Panc1 (cell line): Measurements from ENCODE around the gene DDB1. TPM values are rescaled to one million over a fixed set of nuclear protein-coding genes. Genes with fewer than 3 reads are reported as not detected.

Experiments
- ATAC-seq: fragments of 200-7000 bp; cut with Tn5 transposase; 2 replicates; pipeline ENCODE4 v1.9.1; 2020; ENCODE audit warnings: mild to moderate bottlenecking, moderate library complexity
- BruUV-seq: library from RNA; stranded (reverse); fragments of 400-500 nt; replicated peaks from 2 replicates; lab custom pipeline; 2021; lab: Mats Ljungman, UMichigan
- CTCF ChIA-PET: fragments of 300-600 bp; sonication (Branson Sonifier 250); formaldehyde crosslinking; loops from one replicate; lab custom pipeline; 2022; ENCODE audit warnings: antibody characterized with exemption; lab: Charles Lee
- POLR2A ChIA-PET: fragments of 300-600 bp; sonication (Branson Sonifier 250); formaldehyde crosslinking; loops from one replicate; lab custom pipeline; 2022; ENCODE audit warnings: antibody characterized with exemption; lab: Charles Lee
- DNase-seq: peaks from one replicate; pipeline ENCODE4 v3.0.0-alpha.2; 2010; ENCODE audit warnings: low read depth, low spot score
- H3K27ac ChIP-seq: 2 replicates; pipeline ENCODE4 v1.5.1; 2011; ENCODE audit warnings: mild to moderate bottlenecking, low read length, inconsistent platforms
- H3K27me3 ChIP-seq: fragments of 200-500 bp; sonication (Bioruptor generic); 2 replicates; pipeline ENCODE4 v1.6.0; 2014; ENCODE audit warnings: low read length, inconsistent platforms; ENCODE audit not compliant: control insufficient read depth, insufficient read depth
- H3K36me3 ChIP-seq: fragments of 200-500 bp; sonication (Bioruptor generic); 2 replicates; pipeline ENCODE4 v1.5.1; 2014; ENCODE audit warnings: inconsistent platforms, mild to moderate bottlenecking, low read length, moderate library complexity; ENCODE audit not compliant: control insufficient read depth, insufficient read depth
- H3K4me1 ChIP-seq: 2 replicates; pipeline ENCODE4 v1.5.1; 2011; ENCODE audit warnings: inconsistent platforms, mild to moderate bottlenecking, low read length, moderate library complexity; ENCODE audit not compliant: control insufficient read depth, insufficient read depth
- H3K4me3 ChIP-seq, 2 experiments: 2 replicates each; pipeline ENCODE4 v1.5.1; 2011 to 2012; ENCODE audit warnings: low read depth in 2 of 2, low read length in 2 of 2, mild to moderate bottlenecking in 2 of 2, inconsistent platforms in 1 of 2, moderate library complexity in 1 of 2
- H3K9me3 ChIP-seq: fragments of 200-500 bp; sonication (Bioruptor generic); 2 replicates; pipeline ENCODE4 v1.5.1; 2014; ENCODE audit warnings: low read depth, mild to moderate bottlenecking, inconsistent platforms, low read length, moderate library complexity; ENCODE audit not compliant: control insufficient read depth, insufficient read depth
- CTCF ChIP-seq: fragments of 450-650 bp; IDR thresholded peaks from 2 replicates; pipeline ENCODE4 v1.5.1; 2017; ENCODE audit warnings: mild to moderate bottlenecking
- POLR2AphosphoS5 ChIP-seq: IDR thresholded peaks from 2 replicates; pipeline ENCODE4 v1.6.1; 2012; ENCODE audit warnings: mild to moderate bottlenecking, low read depth, low read length, moderate library complexity
- REST ChIP-seq, 2 experiments: IDR thresholded peaks; 2 replicates each; pipeline ENCODE4 v1.6.1; 2011 to 2012; ENCODE audit warnings: low read depth in 2 of 2, control low read depth in 1 of 2, low read length in 1 of 2, mild to moderate bottlenecking in 1 of 2, moderate library complexity in 1 of 2; ENCODE audit not compliant: insufficient read depth in 1 of 2
- SIN3A ChIP-seq: IDR thresholded peaks from 2 replicates; pipeline ENCODE4 v1.6.1; 2012; ENCODE audit warnings: low read depth, mild to moderate bottlenecking, low read length, moderate library complexity, borderline replicate concordance; ENCODE audit not compliant: insufficient read depth
- TCF7L2 ChIP-seq: IDR thresholded peaks from 2 replicates; pipeline ENCODE4 v1.6.1; 2011; ENCODE audit warnings: mild to moderate bottlenecking, low read depth, low read length, inconsistent platforms
- in situ Hi-C: cut with HindIII; loops from 2 replicates; pipeline ENCODE4 v1.10.0; 2016; ENCODE audit warnings: low sequenced_read_pairs, low pct_unique_long_range_greater_than_20kb
- intact Hi-C: fragments of 100-400 bp; cut with micrococcal nuclease; formaldehyde crosslinking; loops from one replicate; pipeline ENCODE4 v1.10.0; 2022; ENCODE audit not compliant: unreplicated experiment
- total RNA-seq: library from RNA; stranded (reverse); gene quantifications from one replicate; pipeline ENCODE4 v1.2.1, GENCODE V29; 2021; ENCODE audit not compliant: unreplicated experiment

DDB1 gene
- total RNA-seq, 1 experiment from 2014 or later, result 217 TPM

GRCh38 chr11:61375761-61376108 lies 42.8 kb upstream of the DDB1 start:
- H3K4me1 ChIP-seq, result no peaks in the 10 kb centered on the region
- BruUV-seq, result TSS peak; percentile 8
- intact Hi-C loops, result no loop called here
- H3K4me3 ChIP-seq, result no peak overlapping the region
- TF ChIP-seq REST (IDR thresholded peaks at IDR 0.05; ENCODE audit: insufficient read depth in 1 of 2, low read depth in 2 of 2, low read length in 1 of 2) (peak; percentile 20 to 48; a peak in 3 of 4 replicates), POLR2AphosphoS5 (no peak), TCF7L2 (no peak)
- in situ Hi-C loops, result no loop called here
- ChIA-PET CTCF (no interaction called here), POLR2A (no interaction called here)
- ATAC-seq (no peak), DNase-seq (no peak)
- H3K27me3 ChIP-seq, result no peaks in the 10 kb centered on the region
- H3K9me3 ChIP-seq, result peaks cover 7% of the 10 kb centered on the region; the same call in 1 of the 2 replicates
- H3K36me3 ChIP-seq, result no peaks in the 10 kb centered on the region; the same call in 1 of the 2 replicates
- no peak overlapping the region for H3K27ac ChIP-seq

- Histone ChIP-seq H3K9me3 (peaks cover 7% of the 10 kb centered on the region; the same call in 1 of the 2 replicates), H3K4me3 (no peak overlapping the region), H3K36me3 (peaks cover 6% of the 10 kb centered on the region), H3K27me3 (no peaks in the 10 kb centered on the region), H3K4me1 (no peaks in the 10 kb centered on the region), H3K27ac (no peak overlapping the region)
- TF ChIP-seq TCF7L2 (no peak), REST (IDR thresholded peaks at IDR 0.05; ENCODE audit: insufficient read depth in 1 of 2, low read depth in 2 of 2, low read length in 1 of 2) (no peak), POLR2AphosphoS5 (no peak), CTCF (no peak), SIN3A (no peak)
- BruUV-seq, result no TSS peak
- in situ Hi-C loops, result no loop called here
- intact Hi-C loops, result no loop called here
- POLR2A ChIA-PET, result interaction anchor here (0.6 to 0.7 kb wide), 2 partner anchors 10 to 485 kb away, joined by 5 to 7 read pairs; no protein-coding TSS in a partner anchor
- DNase-seq, result no peak
- CTCF ChIA-PET, result interaction anchor here (0.6 to 0.7 kb wide), 2 partner anchors 53 to 410 kb away, joined by 3 read pairs; no protein-coding TSS in a partner anchor
- no peak for ATAC-seq
Observed at GRCh38 chr11:61372659-61373420, 39.9 kb upstream of the DDB1 start.
